H1 (cell line): ENCODE results near the gene TWIST2. TPM values are rescaled to one million over a fixed set of nuclear protein-coding genes. Genes with fewer than 3 reads are reported as not detected.

ENCODE experiments used
- ATF3 ChIP-seq: IDR thresholded peaks from 2 replicates; pipeline ENCODE4 v1.6.1; 2011; ENCODE audit warnings: low read depth, mild to moderate bottlenecking, low read length; ENCODE audit not compliant: insufficient read depth
- CBX5 ChIP-seq: fragments of 300-800, 300-1000 bp; sonication (generic); IDR thresholded peaks from 2 replicates; pipeline ENCODE4 v1.7.1; 2016; ENCODE audit warnings: antibody characterized with exemption, low read length, low read depth
- CHD2 ChIP-seq: IDR thresholded peaks from 2 replicates; pipeline ENCODE4 v1.6.1; 2012; ENCODE audit warnings: low read length, improper control_type of control experiment
- EZH2 ChIP-seq: fragments of 200-600 bp; sonication (generic); IDR thresholded peaks from 2 replicates; pipeline ENCODE4 v1.7.1; 2012; ENCODE audit warnings: low read depth, mild to moderate bottlenecking, moderate library complexity, low read length, inconsistent platforms; ENCODE audit not compliant: severe bottlenecking
- GABPA ChIP-seq: IDR thresholded peaks from 2 replicates; pipeline ENCODE4 v1.6.1; 2011; ENCODE audit warnings: mild to moderate bottlenecking, low read length, moderate library complexity, borderline replicate concordance; ENCODE audit not compliant: insufficient read depth
- JUND ChIP-seq: IDR thresholded peaks from 2 replicates; pipeline ENCODE4 v1.6.1; 2011; ENCODE audit warnings: mild to moderate bottlenecking, improper control_type of control experiment, low read length
- KDM4A ChIP-seq: IDR thresholded peaks from one replicate; pipeline ENCODE4 v1.7.1; 2012; ENCODE audit warnings: low read depth, mild to moderate bottlenecking, moderate library complexity, low read length, inconsistent platforms; ENCODE audit not compliant: severe bottlenecking
- MAFK ChIP-seq: IDR thresholded peaks from 2 replicates; pipeline ENCODE4 v1.6.1; 2012; ENCODE audit warnings: low read depth, mild to moderate bottlenecking, improper control_type of control experiment, low read length
- PHF8 ChIP-seq: fragments of 200-600 bp; sonication (generic); conservative IDR thresholded peaks from 2 replicates; pipeline ENCODE4 v1.7.1; 2012; ENCODE audit warnings: low read depth, mild to moderate bottlenecking, inconsistent platforms, low read length, moderate library complexity
- POLR2A ChIP-seq, 2 experiments: IDR thresholded peaks; 1 replicate in 1 of 2; 2 replicates in 1 of 2; pipeline ENCODE4 v1.6.1; 2011; ENCODE audit warnings: low read depth in 2 of 2, low read length in 2 of 2, mild to moderate bottlenecking in 2 of 2; ENCODE audit errors: control extremely low read depth in 1 of 2
- POLR2AphosphoS5 ChIP-seq: IDR thresholded peaks from 2 replicates; pipeline ENCODE4 v1.6.1; 2011; ENCODE audit warnings: low read depth, low read length
- RXRA ChIP-seq: IDR thresholded peaks from 2 replicates; pipeline ENCODE4 v1.6.1; 2011; ENCODE audit warnings: low read depth, mild to moderate bottlenecking, low read length, moderate library complexity; ENCODE audit not compliant: insufficient read depth
- SP2 ChIP-seq: IDR thresholded peaks from 2 replicates; pipeline ENCODE4 v1.6.1; 2012; ENCODE audit warnings: mild to moderate bottlenecking, low read length, inconsistent platforms
- SUZ12 ChIP-seq: fragments of 200-600 bp; sonication (generic); IDR thresholded peaks from 2 replicates; pipeline ENCODE4 v1.6.1; 2012; ENCODE audit warnings: mild to moderate bottlenecking, inconsistent platforms, low read length, moderate library complexity, mixed read lengths
- TAF1 ChIP-seq: IDR thresholded peaks from 2 replicates; pipeline ENCODE4 v1.6.1; 2011; ENCODE audit warnings: mild to moderate bottlenecking, low read depth, low read length
- TAF7 ChIP-seq: optimal IDR thresholded peaks from 2 replicates; pipeline ENCODE3; 2011; ENCODE audit warnings: low read depth, mild to moderate bottlenecking, inconsistent platforms, low read length, moderate library complexity, borderline replicate concordance
- TBP ChIP-seq: IDR thresholded peaks from 2 replicates; pipeline ENCODE4 v1.6.1; 2011; ENCODE audit warnings: low read depth, low read length, improper control_type of control experiment
- USF2 ChIP-seq: IDR thresholded peaks from 2 replicates; pipeline ENCODE4 v1.6.1; 2011; ENCODE audit warnings: low read length, improper control_type of control experiment
- polyA plus RNA-seq, 7 experiments: library from polyadenylated mRNA; depleted of rRNA in 3 of 7; stranded (reverse) in 5 of 7; unstranded in 2 of 7; fragments of >200 nt in 5 of 7; fragments of 200-250 nt in 2 of 7; gene quantifications; 1 replicate in 5 of 7; 2 replicates in 1 of 7; 4 replicates in 1 of 7; pipeline versions ENCODE4 v1.2.1 to v1.2.3, GENCODE V29; 2011 to 2013; ENCODE audit warnings: missing spikeins in 2 of 7, mixed read lengths in 2 of 7
- total RNA-seq: library from RNA; stranded (reverse); fragmentation: NEBNext Ultra II Directional; extraction: Animal tissue kit (Norgen Biotek cat#: 25700); gene quantifications from 2 replicates; pipeline ENCODE4 v1.2.1, GENCODE V29; 2021
- TF ChIP-seq, protein P1 (sequence below): IDR thresholded peaks from 2 replicates; pipeline ENCODE4 v1.6.1; 2012; ENCODE audit warnings: inconsistent platforms
- TF ChIP-seq, protein P2 (sequence below), 3 experiments: IDR thresholded peaks; 1 replicate in 2 of 3; 2 replicates in 1 of 3; pipeline versions ENCODE4 v1.5.1 to v1.6.1; 2011; ENCODE audit warnings: low read length in 3 of 3, mild to moderate bottlenecking in 3 of 3, inconsistent platforms in 2 of 3, low read depth in 1 of 3, moderate library complexity in 1 of 3; ENCODE audit not compliant: insufficient read depth in 1 of 3; ENCODE audit errors: control extremely low read depth in 1 of 3

Gene TWIST2
- total and polyA plus RNA-seq, 2 of the 8 experiments (the other 6 are each of a cell fraction or from before 2014, with no cell fraction given), result 2.6 to 4.3 TPM

GRCh38 chr2:238846628-238847418 is 1.1 kb upstream of the TWIST2 start (continued):
- TF ChIP-seq TAF1 (no peak), POLR2AphosphoS5 (no peak), ATF3 (no peak), KDM4A (no peak), USF2 (no peak), PHF8 (no peak), TAF7 (no peak), EZH2 (peak; percentile 89), POLR2A (IDR thresholded peaks at IDR 0.05; ENCODE audit: control extremely low read depth in 1 of 2, low read depth in 2 of 2, low read length in 2 of 2) (no peak), GABPA (no peak), CHD2 (no peak), CBX5 (no peak), SP2 (no peak), TBP (no peak), SUZ12 (peak; percentile 80), JUND (no peak), RXRA (no peak), MAFK (no peak)
- TF ChIP-seq, protein P1, sequence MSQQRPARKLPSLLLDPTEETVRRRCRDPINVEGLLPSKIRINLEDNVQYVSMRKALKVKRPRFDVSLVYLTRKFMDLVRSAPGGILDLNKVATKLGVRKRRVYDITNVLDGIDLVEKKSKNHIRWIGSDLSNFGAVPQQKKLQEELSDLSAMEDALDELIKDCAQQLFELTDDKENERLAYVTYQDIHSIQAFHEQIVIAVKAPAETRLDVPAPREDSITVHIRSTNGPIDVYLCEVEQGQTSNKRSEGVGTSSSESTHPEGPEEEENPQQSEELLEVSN, result peak; percentile 65
- TF ChIP-seq, protein P2, sequence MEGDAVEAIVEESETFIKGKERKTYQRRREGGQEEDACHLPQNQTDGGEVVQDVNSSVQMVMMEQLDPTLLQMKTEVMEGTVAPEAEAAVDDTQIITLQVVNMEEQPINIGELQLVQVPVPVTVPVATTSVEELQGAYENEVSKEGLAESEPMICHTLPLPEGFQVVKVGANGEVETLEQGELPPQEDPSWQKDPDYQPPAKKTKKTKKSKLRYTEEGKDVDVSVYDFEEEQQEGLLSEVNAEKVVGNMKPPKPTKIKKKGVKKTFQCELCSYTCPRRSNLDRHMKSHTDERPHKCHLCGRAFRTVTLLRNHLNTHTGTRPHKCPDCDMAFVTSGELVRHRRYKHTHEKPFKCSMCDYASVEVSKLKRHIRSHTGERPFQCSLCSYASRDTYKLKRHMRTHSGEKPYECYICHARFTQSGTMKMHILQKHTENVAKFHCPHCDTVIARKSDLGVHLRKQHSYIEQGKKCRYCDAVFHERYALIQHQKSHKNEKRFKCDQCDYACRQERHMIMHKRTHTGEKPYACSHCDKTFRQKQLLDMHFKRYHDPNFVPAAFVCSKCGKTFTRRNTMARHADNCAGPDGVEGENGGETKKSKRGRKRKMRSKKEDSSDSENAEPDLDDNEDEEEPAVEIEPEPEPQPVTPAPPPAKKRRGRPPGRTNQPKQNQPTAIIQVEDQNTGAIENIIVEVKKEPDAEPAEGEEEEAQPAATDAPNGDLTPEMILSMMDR (IDR thresholded peaks at IDR 0.05; ENCODE audit: control extremely low read depth in 1 of 3, insufficient read depth in 1 of 3, low read depth in 1 of 3, low read length in 3 of 3), result peak in 2 of 3 experiments; percentile 2 to 23; a peak in 2 of 4 replicates
